ENCODE data around the gene TBC1D3. TPM values are rescaled to one million over a fixed set of nuclear protein-coding genes. Genes with fewer than 3 reads are reported as not detected.
"Not testable (repeated sequence)": the region's sequence is repeated elsewhere in the genome, so short reads cannot be mapped to it uniquely, and the experiment has no call there.

TBC1D3 gene
- total RNA-seq: not detected in 2 replicates

- H3K4me1 Mint-ChIP-seq; H3K9me3 Mint-ChIP-seq; H3K36me3 Mint-ChIP-seq (ENCODE audit: low read depth); H3K4me3 Mint-ChIP-seq; intact Hi-C loops (cut with micrococcal nuclease); DNase-seq; H3K27me3 Mint-ChIP-seq; H3K27ac Mint-ChIP-seq: not testable (repeated sequence)
Observed at GRCh38 chr17:38192455-38192854, at the start of gene TBC1D3. Gene TBC1D3, minus strand, starts transcription at chr17:38192555. Its CDS starts 1,526 bp downstream, at chr17:38191029.

GRCh38 chr17:38232790-38233189 is 40.4 kb upstream of the TBC1D3 start:
- intact Hi-C loops (cut with micrococcal nuclease); H3K36me3 Mint-ChIP-seq (ENCODE audit: low read depth); H3K4me1 Mint-ChIP-seq; DNase-seq; H3K27me3 Mint-ChIP-seq; H3K4me3 Mint-ChIP-seq; H3K9me3 Mint-ChIP-seq; H3K27ac Mint-ChIP-seq: not testable (repeated sequence)

- H3K4me3 Mint-ChIP-seq; DNase-seq; intact Hi-C loops (cut with micrococcal nuclease); H3K27ac Mint-ChIP-seq; H3K4me1 Mint-ChIP-seq; H3K36me3 Mint-ChIP-seq (ENCODE audit: low read depth); H3K9me3 Mint-ChIP-seq; H3K27me3 Mint-ChIP-seq: not testable (repeated sequence)
Observed at GRCh38 chr17:38225844-38226495, 33.6 kb upstream of the TBC1D3 start.

- H3K4me3 Mint-ChIP-seq; H3K36me3 Mint-ChIP-seq (ENCODE audit: low read depth); H3K27ac Mint-ChIP-seq; intact Hi-C loops (cut with micrococcal nuclease); H3K4me1 Mint-ChIP-seq; H3K9me3 Mint-ChIP-seq; DNase-seq; H3K27me3 Mint-ChIP-seq: not testable (repeated sequence)
Observed at GRCh38 chr17:38220867-38221266, 28.5 kb upstream of the TBC1D3 start.

- H3K36me3 Mint-ChIP-seq (ENCODE audit: low read depth); H3K27me3 Mint-ChIP-seq; H3K9me3 Mint-ChIP-seq; intact Hi-C loops (cut with micrococcal nuclease); H3K4me1 Mint-ChIP-seq; H3K27ac Mint-ChIP-seq; DNase-seq; H3K4me3 Mint-ChIP-seq: not testable (repeated sequence)
Observed at GRCh38 chr17:38200271-38200670, 7.9 kb upstream of the TBC1D3 start.

- DNase-seq; H3K27ac Mint-ChIP-seq; intact Hi-C loops (cut with micrococcal nuclease); H3K4me3 Mint-ChIP-seq; H3K4me1 Mint-ChIP-seq; H3K9me3 Mint-ChIP-seq; H3K36me3 Mint-ChIP-seq (ENCODE audit: low read depth); H3K27me3 Mint-ChIP-seq: not testable (repeated sequence)
Observed at GRCh38 chr17:38134860-38135259, 57.5 kb downstream of the TBC1D3 start.

Other genes starting within 250 kb of the TBC1D3 start
- 16.8 and 17.6 TPM in 2 replicates for gene TBC1D3L, start 203.5 kb downstream of the TBC1D3 start, total RNA-seq
- 1.4 TPM in 1 of 2 replicates, not detected in the other for gene TBC1D3D, start 188.6 kb downstream of the TBC1D3 start, total RNA-seq
- gene TBC1D3C, start 123.9 kb downstream of the TBC1D3 start, total RNA-seq: not detected in 2 replicates
- not detected in 2 replicates for gene TBC1D3E, start 64.6 kb downstream of the TBC1D3 start, total RNA-seq
- gene MRPL45, start 104.6 kb upstream of the TBC1D3 start, total RNA-seq: 42.9 and 45.5 TPM in 2 replicates
- gene GPR179, start 151.4 kb upstream of the TBC1D3 start, total RNA-seq: not detected in 2 replicates
- 31.2 and 31.4 TPM in 2 replicates for gene SOCS7, start 159.3 kb upstream of the TBC1D3 start, total RNA-seq
- 0.19 and 0.61 TPM in 2 replicates for gene ARHGAP23, start 235.9 kb upstream of the TBC1D3 start, total RNA-seq